MM.1S (cell line): ENCODE results near the gene TPK1.

ENCODE experiments used
- DNase-seq: peaks from one replicate; pipeline ENCODE4 v3.0.0-alpha.2; 2015
- H2AFZ ChIP-seq: fragments of 300-600 bp; sonication (generic); 2 replicates; pipeline ENCODE4 v1.6.0; 2016; ENCODE audit warnings: antibody characterized with exemption, low read length
- H3F3A ChIP-seq: fragments of 300-600 bp; sonication (generic); 2 replicates; pipeline ENCODE4 v1.6.1; 2016; ENCODE audit warnings: mild to moderate bottlenecking, antibody characterized with exemption, low read length, moderate library complexity, mixed read lengths; ENCODE audit not compliant: insufficient read depth
- H3K27ac ChIP-seq: fragments of 300-600 bp; sonication (generic); 2 replicates; pipeline ENCODE4 v1.5.1; 2016; ENCODE audit warnings: mild to moderate bottlenecking, low read length
- H3K27me3 ChIP-seq: fragments of 300-600 bp; sonication (generic); replicated peaks from 2 replicates; pipeline ENCODE4 v1.6.0; 2016; ENCODE audit warnings: low read length; ENCODE audit not compliant: insufficient read depth
- H3K36me3 ChIP-seq: fragments of 300-600 bp; sonication (generic); replicated peaks from 2 replicates; pipeline ENCODE4 v1.6.1; 2016; ENCODE audit warnings: mild to moderate bottlenecking, low read length, mixed read lengths; ENCODE audit not compliant: insufficient read depth
- H3K4me1 ChIP-seq: fragments of 300-600 bp; sonication (generic); 2 replicates; pipeline ENCODE4 v1.6.1; 2016; ENCODE audit warnings: low read length, mixed read lengths
- H3K4me2 ChIP-seq: fragments of 300-600 bp; sonication (generic); 2 replicates; pipeline ENCODE4 v1.6.0; 2016; ENCODE audit warnings: low read depth, low read length
- H3K4me3 ChIP-seq: fragments of 300-600 bp; sonication (generic); 2 replicates; pipeline ENCODE4 v1.5.1; 2016; ENCODE audit warnings: low read length, mixed read lengths
- H3K79me2 ChIP-seq: fragments of 300-600 bp; sonication (generic); 2 replicates; pipeline ENCODE4 v1.6.1; 2016; ENCODE audit warnings: mixed run types, low read length, mixed read lengths
- H3K9ac ChIP-seq: fragments of 300-600 bp; sonication (generic); 2 replicates; pipeline ENCODE4 v1.6.1; 2016; ENCODE audit warnings: low read length, mixed read lengths
- H3K9me2 ChIP-seq: fragments of 300-600 bp; sonication (generic); replicated peaks from 2 replicates; pipeline ENCODE4 v1.6.1; 2016; ENCODE audit warnings: mild to moderate bottlenecking, low read length, mixed read lengths; ENCODE audit not compliant: insufficient read depth
- H3K9me3 ChIP-seq: fragments of 300-600 bp; sonication (generic); replicated peaks from 2 replicates; pipeline ENCODE4 v1.6.1; 2016; ENCODE audit warnings: mild to moderate bottlenecking, low read length, mixed read lengths; ENCODE audit not compliant: insufficient read depth
- H4K20me1 ChIP-seq: fragments of 300-600 bp; sonication (generic); 2 replicates; pipeline ENCODE4 v1.6.1; 2016; ENCODE audit warnings: mild to moderate bottlenecking, low read length, moderate library complexity, mixed read lengths; ENCODE audit not compliant: insufficient read depth
- CTCF ChIP-seq: fragments of 300-600 bp; sonication (generic); IDR thresholded peaks from 2 replicates; pipeline ENCODE4 v1.5.1; 2016; ENCODE audit warnings: antibody characterized with exemption, low read length, mixed read lengths
- EZH2 ChIP-seq: fragments of 300-600 bp; sonication (generic); optimal IDR thresholded peaks from 2 replicates; pipeline ENCODE3; 2017; ENCODE audit warnings: low read depth, mild to moderate bottlenecking, antibody characterized with exemption, low read length, mixed read lengths
- EZH2phosphoT487 ChIP-seq: fragments of 300-600 bp; sonication (generic); IDR thresholded peaks from 2 replicates; pipeline ENCODE4 v1.6.1; 2018; ENCODE audit warnings: antibody characterized with exemption, low read length

TPK1 gene

GRCh38 chr7:144517749-144518148 lies 318.1 kb downstream of the TPK1 start:
- Histone ChIP-seq H4K20me1 (no peaks in the 10 kb centered on the region), H3K36me3 (no peaks in the 10 kb centered on the region), H3K27ac (no peak overlapping the region)

GRCh38 chr7:144516729-144517525 lies 318.9 kb downstream of the TPK1 start:
- Histone ChIP-seq H3F3A (no peaks in the 10 kb centered on the region), H2AFZ (no peak overlapping the region), H3K4me2 (no peak overlapping the region), H3K79me2 (no peaks in the 10 kb centered on the region), H3K9ac (no peak overlapping the region), H3K4me3 (no peak overlapping the region), H3K36me3 (no peaks in the 10 kb centered on the region), H3K27ac (no peak overlapping the region), H3K27me3 (no peaks in the 10 kb centered on the region), H3K9me2 (no peaks in the 10 kb centered on the region), H4K20me1 (no peaks in the 10 kb centered on the region), H3K4me1 (peaks cover 8% of the 10 kb centered on the region; the same call in 1 of the 2 replicates), H3K9me3 (no peaks in the 10 kb centered on the region)
- DNase-seq = peak; percentile 60
- no peak for TF ChIP-seq CTCF
- TF ChIP-seq EZH2 = no peak
- TF ChIP-seq EZH2phosphoT487 = no peak

More at GRCh38 chr7:144517749-144518148, 318.1 kb downstream of the TPK1 start:
- TF ChIP-seq CTCF = no peak
- no peak for TF ChIP-seq EZH2phosphoT487
- TF ChIP-seq EZH2 = no peak
- Histone ChIP-seq H3K4me2 (no peak overlapping the region), H3K79me2 (no peaks in the 10 kb centered on the region), H3K9ac (no peak overlapping the region), H3K9me3 (no peaks in the 10 kb centered on the region), H3K4me3 (no peak overlapping the region), H3K27me3 (no peaks in the 10 kb centered on the region), H3K9me2 (no peaks in the 10 kb centered on the region), H3F3A (no peaks in the 10 kb centered on the region), H3K4me1 (peaks cover 8% of the 10 kb centered on the region; the same call in 1 of the 2 replicates), H2AFZ (no peak overlapping the region)
- no peak for DNase-seq

GRCh38 chr7:144513334-144513733 lies 322.5 kb downstream of the TPK1 start:
- Histone ChIP-seq H3K4me1 (peaks cover 18% of the 10 kb centered on the region), H3K9me2 (no peaks in the 10 kb centered on the region), H3K4me2 (no peak overlapping the region), H3K36me3 (no peaks in the 10 kb centered on the region), H3K27me3 (no peaks in the 10 kb centered on the region), H3K9ac (no peak overlapping the region), H4K20me1 (no peaks in the 10 kb centered on the region), H3K9me3 (no peaks in the 10 kb centered on the region), H3K79me2 (no peaks in the 10 kb centered on the region), H3F3A (peaks cover 10% of the 10 kb centered on the region), H3K27ac (no peak overlapping the region), H3K4me3 (no peak overlapping the region), H2AFZ (no peak overlapping the region)
- peak; percentile 73 for DNase-seq
- TF ChIP-seq EZH2 = no peak
- no peak for TF ChIP-seq EZH2phosphoT487
- TF ChIP-seq CTCF = peak; percentile 60
